Measurements from ENCODE around the gene SCYGR5. TPM values are rescaled to one million over a fixed set of nuclear protein-coding genes. Genes with fewer than 3 reads are reported as not detected.

Gene SCYGR5
- total RNA-seq, 1 experiment from 2014 or later, result not detected

DNA sequence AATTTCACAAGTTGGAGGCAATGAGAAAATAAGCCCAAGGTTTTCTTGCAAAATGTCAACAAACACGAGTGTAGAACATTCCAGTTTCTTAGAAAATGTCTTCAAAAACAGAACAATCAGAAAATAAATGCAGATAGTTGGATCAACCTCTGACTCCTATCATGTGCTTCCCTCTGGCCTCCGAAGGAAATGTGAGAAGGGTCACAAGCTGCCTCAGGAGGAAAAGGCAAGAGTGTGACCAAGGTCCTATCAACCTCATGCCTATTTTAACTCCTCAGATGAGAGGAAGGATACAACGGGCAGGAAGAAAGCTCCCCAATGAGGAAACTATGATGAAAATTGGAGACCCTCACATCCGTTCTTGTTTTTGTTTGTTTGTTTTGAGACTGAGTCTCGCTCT is 7.9 kb downstream of the SCYGR5 start:
- no peak overlapping the region for H2AFZ ChIP-seq (ENCODE audit: low read depth, low read length, poor library complexity, severe bottlenecking)
- H3K9me2 ChIP-seq (ENCODE audit: insufficient read depth), result no peaks in the 10 kb centered on the region
- no peak overlapping the region for H3K4me2 ChIP-seq (ENCODE audit: low read length)
- intact Hi-C loops (cut with micrococcal nuclease), result no loop called here
- BruUV-seq (replicated peaks), result no TSS peak
- no peaks in the 10 kb centered on the region for H3K36me3 ChIP-seq (ENCODE audit: control insufficient read depth in 1 of 2, insufficient read depth in 2 of 2, low read length in 2 of 2)
- TF ChIP-seq ELF1 (IDR thresholded peaks at IDR 0.05; ENCODE audit: borderline replicate concordance, low read depth) (no peak), FOSL1 (IDR thresholded peaks at IDR 0.05; ENCODE audit: low read depth) (no peak), CBX3 (IDR thresholded peaks at IDR 0.05; ENCODE audit: low read depth) (no peak), SRF (IDR thresholded peaks at IDR 0.05; ENCODE audit: low read depth) (no peak), SP1 (IDR thresholded peaks at IDR 0.05; ENCODE audit: low read depth) (no peak), EZH2phosphoT487 (IDR thresholded peaks at IDR 0.05; ENCODE audit: borderline replicate concordance) (no peak), CEBPB (IDR thresholded peaks at IDR 0.05; ENCODE audit: low read depth) (no peak), ZNF274 (IDR thresholded peaks at IDR 0.05; ENCODE audit: low read depth, low read length) (no peak), EGR1 (IDR thresholded peaks at IDR 0.05; ENCODE audit: low read depth) (no peak), SIN3A (IDR thresholded peaks at IDR 0.05; ENCODE audit: low read depth) (no peak), RAD21 (IDR thresholded peaks at IDR 0.05; ENCODE audit: low read depth) (no peak), JUND (IDR thresholded peaks at IDR 0.05) (no peak), ZFX (IDR thresholded peaks at IDR 0.05) (no peak), POLR2AphosphoS5 (IDR thresholded peaks at IDR 0.05; ENCODE audit: low read depth, low read length) (no peak), YY1 (IDR thresholded peaks at IDR 0.05; ENCODE audit: extremely low read depth, insufficient replicate concordance, low read depth, low read length) (no peak), EZH2 (IDR thresholded peaks at IDR 0.05) (no peak), POLR2A (IDR thresholded peaks at IDR 0.05; ENCODE audit: borderline replicate concordance, extremely low read depth, insufficient read depth, insufficient read length) (no peak)
- TF ChIP-seq, protein P1, sequence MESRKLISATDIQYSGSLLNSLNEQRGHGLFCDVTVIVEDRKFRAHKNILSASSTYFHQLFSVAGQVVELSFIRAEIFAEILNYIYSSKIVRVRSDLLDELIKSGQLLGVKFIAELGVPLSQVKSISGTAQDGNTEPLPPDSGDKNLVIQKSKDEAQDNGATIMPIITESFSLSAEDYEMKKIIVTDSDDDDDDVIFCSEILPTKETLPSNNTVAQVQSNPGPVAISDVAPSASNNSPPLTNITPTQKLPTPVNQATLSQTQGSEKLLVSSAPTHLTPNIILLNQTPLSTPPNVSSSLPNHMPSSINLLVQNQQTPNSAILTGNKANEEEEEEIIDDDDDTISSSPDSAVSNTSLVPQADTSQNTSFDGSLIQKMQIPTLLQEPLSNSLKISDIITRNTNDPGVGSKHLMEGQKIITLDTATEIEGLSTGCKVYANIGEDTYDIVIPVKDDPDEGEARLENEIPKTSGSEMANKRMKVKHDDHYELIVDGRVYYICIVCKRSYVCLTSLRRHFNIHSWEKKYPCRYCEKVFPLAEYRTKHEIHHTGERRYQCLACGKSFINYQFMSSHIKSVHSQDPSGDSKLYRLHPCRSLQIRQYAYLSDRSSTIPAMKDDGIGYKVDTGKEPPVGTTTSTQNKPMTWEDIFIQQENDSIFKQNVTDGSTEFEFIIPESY (IDR thresholded peaks at IDR 0.05; ENCODE audit: extremely low read depth, insufficient replicate concordance, low read length), result no peak
- TF ChIP-seq, protein P2, sequence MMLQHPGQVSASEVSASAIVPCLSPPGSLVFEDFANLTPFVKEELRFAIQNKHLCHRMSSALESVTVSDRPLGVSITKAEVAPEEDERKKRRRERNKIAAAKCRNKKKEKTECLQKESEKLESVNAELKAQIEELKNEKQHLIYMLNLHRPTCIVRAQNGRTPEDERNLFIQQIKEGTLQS (IDR thresholded peaks at IDR 0.05), result no peak
- TF ChIP-seq, protein P3, sequence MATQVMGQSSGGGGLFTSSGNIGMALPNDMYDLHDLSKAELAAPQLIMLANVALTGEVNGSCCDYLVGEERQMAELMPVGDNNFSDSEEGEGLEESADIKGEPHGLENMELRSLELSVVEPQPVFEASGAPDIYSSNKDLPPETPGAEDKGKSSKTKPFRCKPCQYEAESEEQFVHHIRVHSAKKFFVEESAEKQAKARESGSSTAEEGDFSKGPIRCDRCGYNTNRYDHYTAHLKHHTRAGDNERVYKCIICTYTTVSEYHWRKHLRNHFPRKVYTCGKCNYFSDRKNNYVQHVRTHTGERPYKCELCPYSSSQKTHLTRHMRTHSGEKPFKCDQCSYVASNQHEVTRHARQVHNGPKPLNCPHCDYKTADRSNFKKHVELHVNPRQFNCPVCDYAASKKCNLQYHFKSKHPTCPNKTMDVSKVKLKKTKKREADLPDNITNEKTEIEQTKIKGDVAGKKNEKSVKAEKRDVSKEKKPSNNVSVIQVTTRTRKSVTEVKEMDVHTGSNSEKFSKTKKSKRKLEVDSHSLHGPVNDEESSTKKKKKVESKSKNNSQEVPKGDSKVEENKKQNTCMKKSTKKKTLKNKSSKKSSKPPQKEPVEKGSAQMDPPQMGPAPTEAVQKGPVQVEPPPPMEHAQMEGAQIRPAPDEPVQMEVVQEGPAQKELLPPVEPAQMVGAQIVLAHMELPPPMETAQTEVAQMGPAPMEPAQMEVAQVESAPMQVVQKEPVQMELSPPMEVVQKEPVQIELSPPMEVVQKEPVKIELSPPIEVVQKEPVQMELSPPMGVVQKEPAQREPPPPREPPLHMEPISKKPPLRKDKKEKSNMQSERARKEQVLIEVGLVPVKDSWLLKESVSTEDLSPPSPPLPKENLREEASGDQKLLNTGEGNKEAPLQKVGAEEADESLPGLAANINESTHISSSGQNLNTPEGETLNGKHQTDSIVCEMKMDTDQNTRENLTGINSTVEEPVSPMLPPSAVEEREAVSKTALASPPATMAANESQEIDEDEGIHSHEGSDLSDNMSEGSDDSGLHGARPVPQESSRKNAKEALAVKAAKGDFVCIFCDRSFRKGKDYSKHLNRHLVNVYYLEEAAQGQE (IDR thresholded peaks at IDR 0.05; ENCODE audit: low read depth), result no peak
- H4K20me1 ChIP-seq (ENCODE audit: insufficient read depth), result no peaks in the 10 kb centered on the region
- no peaks in the 10 kb centered on the region for H3K27me3 ChIP-seq (ENCODE audit: insufficient read depth, low read length)
- H3K27ac ChIP-seq (ENCODE audit: low read depth, low read length), result no peak overlapping the region
- POLR2A ChIA-PET, result no interaction called here
- DNase-seq (ENCODE audit: low read depth, low spot score), result no peak
- no peak overlapping the region for H3K4me3 ChIP-seq (replicated peaks in 1 of 2; ENCODE audit: low read depth in 1 of 2, low read length in 2 of 2)
- no peak for ATAC-seq
- H3K9ac ChIP-seq (ENCODE audit: low read length), result no peak overlapping the region
- no peaks in the 10 kb centered on the region for H3K9me3 ChIP-seq (ENCODE audit: control insufficient read depth in 1 of 2, insufficient read depth in 1 of 2, low read depth in 1 of 2, low read length in 2 of 2)
- RAD21 ChIA-PET (ENCODE audit: low non-redundant PET in 1 of 2, low total read pairs in 2 of 2, uncharacterized antibody in 2 of 2, unreplicated experiment in 2 of 2), result no interaction called here
- H3K79me2 ChIP-seq (ENCODE audit: insufficient read depth, low read length), result no peaks in the 10 kb centered on the region
- no peaks in the 10 kb centered on the region for H3K4me1 ChIP-seq (ENCODE audit: control insufficient read depth in 1 of 2, insufficient read depth in 2 of 2, low read length in 2 of 2)
- CTCF ChIA-PET, result no interaction called here

Measured in HCT116 (cell line).